HepG2 (cell line): ENCODE results near the gene TNFRSF6B. TPM values are rescaled to one million over a fixed set of nuclear protein-coding genes. Genes with fewer than 3 reads are reported as not detected.

Source experiments
- ADNP ChIP-seq: sonication (generic); formaldehyde crosslinking; IDR thresholded peaks from 2 replicates; pipeline ENCODE4 v1.4.0; 2020; ENCODE audit warnings: missing genetic modification reagents
- CHCHD3 ChIP-seq: sonication (generic); formaldehyde crosslinking; IDR thresholded peaks from 2 replicates; pipeline ENCODE4 v1.8.0; 2022; ENCODE audit warnings: mild to moderate bottlenecking, missing genetic modification reagents, moderate library complexity
- IKZF4 ChIP-seq: sonication (generic); formaldehyde crosslinking; IDR thresholded peaks from 2 replicates; pipeline ENCODE4 v1.5.1; 2020; ENCODE audit warnings: borderline replicate concordance, mild to moderate bottlenecking, low read depth, missing genetic modification reagents; ENCODE audit errors: not compliant biosample characterization
- NR1H2 ChIP-seq: sonication (generic); formaldehyde crosslinking; IDR thresholded peaks from 2 replicates; pipeline ENCODE4 v1.8.1; 2022; ENCODE audit warnings: low read depth, missing genetic modification reagents, borderline replicate concordance
- SKIL ChIP-seq: sonication (generic); formaldehyde crosslinking; IDR thresholded peaks from 2 replicates; pipeline ENCODE4 v1.8.0; 2022; ENCODE audit warnings: missing genetic modification reagents, mild to moderate bottlenecking, moderate library complexity, borderline replicate concordance
- UBTF ChIP-seq: sonication (generic); formaldehyde crosslinking; IDR thresholded peaks from 2 replicates; pipeline ENCODE4 v1.4.0; 2020; ENCODE audit warnings: mild to moderate bottlenecking, missing genetic modification reagents
- ZBTB39 ChIP-seq: sonication (generic); formaldehyde crosslinking; IDR thresholded peaks from 2 replicates; pipeline ENCODE4 v1.5.0; 2020; ENCODE audit warnings: missing genetic modification reagents
- ZBTB44 ChIP-seq: sonication (generic); formaldehyde crosslinking; IDR thresholded peaks from 2 replicates; pipeline ENCODE4 v1.4.0; 2020; ENCODE audit warnings: missing genetic modification reagents
- ZFP36L1 ChIP-seq: sonication (generic); formaldehyde crosslinking; IDR thresholded peaks from 2 replicates; pipeline ENCODE4 v1.8.0; 2022; ENCODE audit warnings: mild to moderate bottlenecking, missing genetic modification reagents, moderate library complexity
- ZNF407 ChIP-seq: sonication (generic); formaldehyde crosslinking; IDR thresholded peaks from one replicate; pipeline ENCODE4 v1.5.1; 2020; ENCODE audit warnings: mild to moderate bottlenecking, missing genetic modification reagents; ENCODE audit errors: not compliant biosample characterization
- polyA plus RNA-seq, 8 experiments: library from polyadenylated mRNA; depleted of rRNA in 3 of 8; stranded (reverse) in 7 of 8; unstranded in 1 of 8; fragments of >200 nt; fragmentation: Illumina TruSeq in 4 of 8; extraction: Trizol in 4 of 8; gene quantifications; 2 replicates each; pipeline versions ENCODE4 v1.2.1 to v1.2.3, GENCODE V29; 2011 to 2016; ENCODE audit warnings: low read depth in 4 of 8, missing spikeins in 1 of 8, mixed read lengths in 1 of 8; ENCODE audit not compliant: insufficient read depth in 1 of 8
- total RNA-seq, 5 experiments: library from RNA; depleted of rRNA; stranded (reverse); fragments of >200 nt; fragmentation: Illumina TruSeq; extraction: Trizol; gene quantifications; 2 replicates each; pipeline ENCODE4 v1.2.3, GENCODE V29; 2016; ENCODE audit warnings: low read depth in 1 of 5

Gene TNFRSF6B
- total and polyA plus RNA-seq, 2 of the 13 experiments (the other 11 are each of a cell fraction or from before 2014, with no cell fraction given), result 0.24 TPM; not detected in 1

- TF ChIP-seq ZNF407 (CRISPR knock-in tag) (peak; percentile 75), IKZF4 (CRISPR knock-in tag) (no peak), ZFP36L1 (CRISPR knock-in tag) (0 out of 2 replicates have a peak, but pooled peaks have one; percentile 21), NR1H2 (CRISPR knock-in tag) (no peak), ZBTB39 (CRISPR knock-in tag) (no peak), UBTF (CRISPR knock-in tag) (peak; percentile 57), SKIL (CRISPR knock-in tag) (no peak), ADNP (CRISPR knock-in tag) (no peak), ZBTB44 (no peak), CHCHD3 (CRISPR knock-in tag) (no peak)
These were observed 48.3 kb downstream of the TNFRSF6B start (continued) for GRCh38 chr20:63744574-63745423.
